HFF-Myc (cell line): ENCODE data around the gene CAPN10.
A peak's percentile ranks its signal among the peaks of the same experiment; 100 is the strongest.

ENCODE experiments used
- DNase-seq: peaks from one replicate; pipeline ENCODE4 v3.0.0-alpha.2; 2011; ENCODE audit warnings: low read depth; ENCODE audit errors: extremely low read depth
- H3K4me3 ChIP-seq: replicated peaks from 2 replicates; pipeline ENCODE4 v1.5.1; 2011; ENCODE audit warnings: low read depth, mild to moderate bottlenecking, control low read depth, low read length
- TF ChIP-seq, protein P1 (sequence below): IDR thresholded peaks from 2 replicates; pipeline ENCODE4 v1.5.1; 2012; ENCODE audit warnings: mild to moderate bottlenecking, low read depth, low read length, control low read depth; ENCODE audit errors: missing control alignments

CAPN10 gene

DNA sequence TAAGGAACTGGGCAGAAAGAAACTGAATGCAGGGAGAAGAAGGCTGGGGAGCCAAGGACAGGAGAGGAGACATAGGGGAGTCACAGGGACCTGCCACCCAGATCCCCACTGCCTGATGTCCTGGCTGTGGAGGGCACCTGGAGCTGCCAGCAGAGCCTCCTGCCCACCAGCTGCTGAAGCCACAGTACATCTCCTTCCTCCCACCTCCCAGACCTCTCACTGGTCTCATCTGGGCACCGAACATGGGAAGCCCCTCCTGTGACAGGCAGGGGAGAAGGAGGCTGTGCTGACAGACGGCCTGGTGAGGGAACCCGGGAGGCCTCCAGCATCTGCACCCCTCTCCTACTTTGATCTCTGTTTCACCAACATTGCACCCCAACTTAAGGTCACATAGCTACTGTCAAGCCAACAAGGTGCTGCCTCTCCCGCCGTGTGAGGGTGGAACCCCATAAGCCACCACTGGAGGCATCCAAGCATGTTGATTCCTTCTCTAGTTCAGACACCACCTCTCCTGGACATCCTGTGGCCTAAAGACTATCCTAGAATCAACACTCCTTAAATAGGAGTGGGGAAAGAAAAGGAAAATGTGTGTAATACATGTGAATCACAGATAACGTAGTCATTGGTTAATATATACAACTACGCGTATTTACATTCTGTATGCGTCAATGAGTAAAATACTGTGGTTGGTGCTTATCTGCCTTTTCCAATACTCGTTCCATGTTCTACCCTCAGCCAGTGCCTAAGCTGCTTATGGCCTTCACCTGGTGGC lies 21.8 kb upstream of the CAPN10 start:
- no peak overlapping the region for H3K4me3 ChIP-seq
- TF ChIP-seq, protein P1, sequence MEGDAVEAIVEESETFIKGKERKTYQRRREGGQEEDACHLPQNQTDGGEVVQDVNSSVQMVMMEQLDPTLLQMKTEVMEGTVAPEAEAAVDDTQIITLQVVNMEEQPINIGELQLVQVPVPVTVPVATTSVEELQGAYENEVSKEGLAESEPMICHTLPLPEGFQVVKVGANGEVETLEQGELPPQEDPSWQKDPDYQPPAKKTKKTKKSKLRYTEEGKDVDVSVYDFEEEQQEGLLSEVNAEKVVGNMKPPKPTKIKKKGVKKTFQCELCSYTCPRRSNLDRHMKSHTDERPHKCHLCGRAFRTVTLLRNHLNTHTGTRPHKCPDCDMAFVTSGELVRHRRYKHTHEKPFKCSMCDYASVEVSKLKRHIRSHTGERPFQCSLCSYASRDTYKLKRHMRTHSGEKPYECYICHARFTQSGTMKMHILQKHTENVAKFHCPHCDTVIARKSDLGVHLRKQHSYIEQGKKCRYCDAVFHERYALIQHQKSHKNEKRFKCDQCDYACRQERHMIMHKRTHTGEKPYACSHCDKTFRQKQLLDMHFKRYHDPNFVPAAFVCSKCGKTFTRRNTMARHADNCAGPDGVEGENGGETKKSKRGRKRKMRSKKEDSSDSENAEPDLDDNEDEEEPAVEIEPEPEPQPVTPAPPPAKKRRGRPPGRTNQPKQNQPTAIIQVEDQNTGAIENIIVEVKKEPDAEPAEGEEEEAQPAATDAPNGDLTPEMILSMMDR = no peak

DNA sequence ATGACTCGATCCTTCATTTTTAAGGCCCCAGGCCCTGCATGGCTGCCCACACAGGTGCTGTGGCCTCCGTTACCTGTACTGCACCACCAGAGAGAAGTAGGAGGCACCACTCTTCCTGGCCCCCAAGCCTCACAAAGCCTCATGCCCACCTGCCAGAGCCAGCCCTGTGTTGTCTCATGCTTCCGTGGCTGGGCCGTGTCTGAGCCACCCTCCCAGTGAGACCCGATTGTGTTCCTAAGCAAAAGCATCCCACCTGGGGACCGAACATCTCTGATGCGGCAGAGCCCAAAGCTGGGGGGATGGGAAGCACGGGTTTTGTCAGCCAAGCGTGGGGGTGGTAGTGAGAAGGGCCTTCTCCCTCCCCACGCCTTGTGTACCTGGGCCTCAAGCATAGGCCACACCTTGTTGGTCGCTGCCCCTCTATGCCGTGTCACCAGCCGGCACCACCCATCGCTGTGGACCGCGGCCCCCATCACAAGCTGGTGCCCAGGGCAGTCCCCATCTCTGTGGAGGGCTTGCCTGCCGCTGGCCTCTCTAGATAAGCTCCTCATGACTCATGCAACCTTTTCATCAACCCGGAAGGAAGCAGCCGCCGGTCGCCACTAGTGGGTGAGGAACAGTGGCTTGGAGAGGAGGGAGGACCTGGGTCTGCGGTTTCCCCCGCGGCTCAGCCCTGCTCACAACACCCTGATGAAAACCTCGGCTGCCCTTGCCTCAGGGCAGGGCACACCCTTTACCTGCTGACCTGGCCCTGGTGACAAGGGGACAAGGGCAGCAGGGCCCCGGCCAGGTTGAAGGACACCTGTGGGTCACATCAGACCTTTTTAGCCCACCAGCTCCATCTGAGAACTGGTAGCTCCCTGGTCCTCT lies 21.0 kb upstream of the CAPN10 start:
- DNase-seq = no peak
- TF ChIP-seq, protein P1 = no peak
- no peak overlapping the region for H3K4me3 ChIP-seq

More for the DNA sequence above, 21.8 kb upstream of the CAPN10 start:
- DNase-seq = no peak

DNA sequence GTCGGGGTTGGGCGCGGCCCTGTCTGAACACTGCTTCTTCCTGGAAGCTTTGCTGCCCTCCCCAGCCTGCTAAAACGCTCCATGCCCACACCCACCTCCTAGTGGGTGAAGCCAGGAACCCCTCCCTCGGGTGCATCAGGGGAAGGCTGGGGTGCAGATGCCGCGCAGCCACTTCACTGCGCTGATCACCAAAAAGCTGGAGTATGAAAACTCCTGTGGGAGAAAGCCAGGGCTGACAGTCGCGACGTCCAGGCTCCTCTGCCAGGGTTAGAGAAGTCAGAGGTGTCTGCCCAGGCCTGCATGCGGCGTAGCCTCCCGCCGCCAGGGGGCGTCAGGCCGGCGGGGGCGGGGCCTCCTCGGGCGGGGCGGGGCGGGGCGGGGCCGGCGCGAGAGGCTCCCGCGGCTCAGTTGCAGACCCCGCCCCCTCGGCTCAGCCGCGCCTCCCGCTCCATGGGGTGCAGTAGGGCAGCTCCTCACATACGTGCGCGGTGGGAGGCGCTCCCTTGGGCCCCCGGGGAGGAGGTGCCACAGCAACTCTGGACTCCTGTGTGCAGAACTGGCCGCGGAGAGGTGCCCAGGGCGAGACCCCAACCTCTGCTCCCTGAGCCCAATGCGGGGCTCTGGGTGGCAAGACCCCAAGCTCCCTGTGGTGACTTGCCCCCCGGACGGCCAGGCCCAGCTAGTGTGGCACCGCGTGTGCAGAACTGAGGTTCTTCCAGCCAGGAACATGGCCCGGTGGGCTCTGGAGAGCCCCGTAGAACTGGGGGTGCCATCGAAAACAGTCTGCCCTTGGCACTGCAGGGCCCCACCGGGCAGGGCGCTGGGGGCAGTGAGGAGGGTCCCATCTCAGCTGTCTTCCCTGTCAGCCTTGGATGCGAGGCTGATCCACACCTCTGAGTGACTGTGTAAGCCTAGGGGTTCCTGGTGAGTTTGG lies 20.1 kb upstream of the CAPN10 start:
- no peak for DNase-seq
- H3K4me3 ChIP-seq = peak overlapping the region; percentile 58
- TF ChIP-seq, protein P1 = peak; percentile 67

DNA sequence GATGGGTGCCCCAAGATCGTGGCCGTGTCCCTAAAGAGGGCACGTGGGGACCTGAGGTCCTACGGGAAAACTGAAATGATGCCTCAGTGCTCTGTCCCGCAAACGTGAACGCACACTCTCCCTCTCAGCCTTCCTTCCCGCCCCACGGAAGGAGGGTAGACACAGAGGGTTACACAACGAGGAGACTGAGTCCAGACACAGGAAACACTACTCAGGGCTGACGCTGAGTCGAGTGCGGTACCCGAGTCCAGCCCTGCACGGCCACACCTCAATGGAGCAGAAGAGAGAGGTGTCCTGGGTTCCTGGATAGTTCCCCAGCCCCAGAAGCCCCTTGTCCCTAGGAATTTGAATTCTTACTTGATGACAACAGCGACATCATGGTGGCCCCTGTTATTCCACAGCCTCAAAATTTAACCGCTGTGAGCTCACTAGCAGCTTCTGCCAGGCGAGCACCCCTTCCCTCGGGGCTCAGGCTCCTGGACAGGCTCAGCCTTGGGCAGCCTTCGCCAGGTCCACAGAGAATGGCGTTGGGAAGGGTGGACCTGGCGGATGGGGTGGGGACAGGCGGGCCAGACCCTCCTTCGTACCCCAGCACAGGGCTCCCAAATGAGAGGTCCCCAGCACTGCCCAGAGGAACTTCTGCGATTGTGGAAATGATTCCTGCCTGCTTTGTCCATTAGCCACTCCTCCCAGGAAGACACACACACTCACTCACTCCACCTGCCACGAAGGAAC lies 19.2 kb upstream of the CAPN10 start:
- TF ChIP-seq, protein P1 = no peak
- peak overlapping the region; percentile 58 for H3K4me3 ChIP-seq

DNA sequence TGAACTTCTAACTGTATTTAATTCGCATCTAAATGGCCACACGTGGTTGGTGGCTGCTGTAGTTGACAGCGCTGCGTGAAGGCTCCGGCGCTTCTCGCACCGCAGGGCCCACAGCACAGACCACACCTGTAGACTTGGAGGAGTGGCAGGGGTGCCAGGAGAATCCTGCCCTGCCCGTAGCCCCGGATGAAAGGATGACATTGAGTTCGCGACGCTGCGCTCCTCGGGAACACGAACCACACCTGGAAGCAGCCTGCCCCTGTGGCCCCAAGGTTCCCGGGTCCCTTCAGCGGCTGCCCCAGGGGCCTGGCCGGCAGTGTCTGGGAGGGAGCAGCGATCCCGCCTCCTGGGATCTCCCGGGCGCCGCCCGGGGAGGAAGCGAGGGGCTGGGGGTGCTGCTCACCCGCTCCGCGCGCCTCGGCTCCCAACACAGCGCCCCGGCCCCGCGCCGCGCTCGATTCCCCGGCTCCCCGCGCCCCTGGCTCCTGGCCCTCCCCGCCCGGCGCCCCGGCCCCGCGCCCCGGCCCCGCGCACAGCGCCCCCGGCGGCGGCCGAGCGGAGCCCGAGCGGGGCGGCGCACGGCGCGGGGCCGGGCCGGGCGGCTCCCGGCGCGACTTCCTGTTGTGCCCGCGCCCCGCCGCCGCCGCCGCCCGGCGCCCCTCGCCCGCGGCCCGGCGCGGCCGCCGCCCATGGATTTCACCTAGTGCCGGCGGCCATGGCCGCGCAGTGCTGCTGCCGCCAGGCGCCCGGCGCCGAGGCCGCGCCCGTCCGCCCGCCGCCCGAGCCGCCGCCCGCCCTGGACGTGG lies 18.5 kb upstream of the CAPN10 start, which contains the start of gene RNPEPL1:
TSS of gene RNPEPL1 (plus strand) at position 613 of the 806 bp plus-strand sequence. CDS start at position 716, 103 bp downstream.
- TF ChIP-seq, protein P1 = no peak
- no peak for DNase-seq
- peak within 1 kb of the TSS; percentile 61 for H3K4me3 ChIP-seq

More for the DNA sequence above, 19.2 kb upstream of the CAPN10 start:
- no peak for DNase-seq
